Heart right ventricle (tissue), 16 donors: ENCODE results near the gene TUT1. TPM values are rescaled to one million over a fixed set of nuclear protein-coding genes. Genes with fewer than 3 reads are reported as not detected.

Experiments used
- ATAC-seq, 8 donors: fragments of 200-7000 bp; cut with Tn5 transposase; one replicate each; pipeline ENCODE4 v1.9.1; 2020; ENCODE audit warnings: mild to moderate bottlenecking in 8 of 8, moderate library complexity in 8 of 8, moderate number of reproducible peaks in 1 of 8
- DNase-seq, 2 donors: peaks; one replicate each; pipeline ENCODE4 v3.0.0-alpha.2; 2020
- H3K27ac ChIP-seq, 10 donors: fragments of 200-600 bp; sonication (generic) in 2 of 10; one replicate each; pipeline versions ENCODE4 v1.5.0 to v1.8.0; 2020 to 2022; ENCODE audit warnings: mild to moderate bottlenecking in 3 of 10
- H3K27me3 ChIP-seq, 7 donors: fragments of 200-600 bp; one replicate each; pipeline ENCODE4 v1.8.0; 2021 to 2022; ENCODE audit warnings: mild to moderate bottlenecking in 2 of 7
- H3K36me3 ChIP-seq, 9 donors: fragments of 200-600 bp; sonication (generic) in 1 of 9; one replicate each; pipeline versions ENCODE4 v1.5.0 to v1.8.0; 2020 to 2022; ENCODE audit warnings: mild to moderate bottlenecking in 2 of 9
- H3K4me1 ChIP-seq, 9 donors: fragments of 200-600 bp; sonication (generic) in 1 of 9; one replicate each; pipeline versions ENCODE4 v1.5.0 to v1.8.0; 2020 to 2022; ENCODE audit warnings: mild to moderate bottlenecking in 4 of 9
- H3K4me3 ChIP-seq, 10 donors: fragments of 200-600 bp; sonication (generic) in 2 of 10; one replicate each; pipeline versions ENCODE4 v1.5.0 to v1.8.0; 2020 to 2022; ENCODE audit warnings: mild to moderate bottlenecking in 7 of 10, moderate library complexity in 2 of 10
- H3K9me3 ChIP-seq, 11 donors: fragments of 200-600 bp in 10 of 11; sonication (generic) in 2 of 11; one replicate each; pipeline versions ENCODE4 v1.5.0 to v1.8.0; 2013 to 2022; ENCODE audit warnings: mild to moderate bottlenecking in 2 of 11, control low read depth in 1 of 11, moderate library complexity in 1 of 11
- WGBS, 2 donors: extraction: QIAGEN DNeasy Blood & Tissue Kit; methylation state at CpG; one replicate each; pipeline ENCODE4 v1.1.7; 2013; ENCODE audit warnings: inconsistent platforms in 1 of 2; 5-methylcytosine and 5-hydroxymethylcytosine counted together
- intact Hi-C, 10 donors: fragments of 100-400 bp; cut with DNase I; formaldehyde crosslinking; loops; one replicate each; pipeline versions ENCODE4 v1.11.1 to v1.14.2; 2022
- polyA plus RNA-seq, 2 donors: library from polyadenylated mRNA; stranded (reverse); fragments of 200-250 nt; gene quantifications; one replicate each; pipeline ENCODE4 v1.2.3, GENCODE V29; 2013
- total RNA-seq, 10 donors: library from RNA; stranded (reverse); fragmentation: NEBNext Ultra II Directional in 3 of 10; extraction: Animal tissue kit (Norgen Biotek cat#: 25700) in 3 of 10; gene quantifications; one replicate each; pipeline versions ENCODE4 v1.2.1 to v1.2.4, GENCODE V29; 2021 to 2023
- TF ChIP-seq, protein P1 (sequence below), 9 donors: fragments of 200-600 bp; sonication (generic) in 2 of 9; IDR thresholded peaks; one replicate each; pipeline versions ENCODE4 v1.5.0 to v1.8.0; 2021 to 2022; ENCODE audit warnings: antibody characterized with exemption in 9 of 9, mild to moderate bottlenecking in 5 of 9, moderate library complexity in 1 of 9
- donor health status: Arrhythmogenic right ventricular cardiomyopathy.
- donor health status: ischemic (EF 13 %, LVEDD 7.1; RV severe dilation, severe dysfunction).
- donor health status: healthy with polysubstance abuse.
- donor health status: DM: no; HTN: yes; CAD: no.
- donor health status: DM: no; HTN: no; CAD: no.
- donor health status: ischemic (EF 25% LVEDD 6.9; RV normal size, moderate dysfunction).
- donor health status: ischemic (EF 25% LVEDD 5.7; RV mildly dilated, moderate dysfunction).
- donor health status: healthy.
- donor health status: DM: yes; HTN: yes; CAD: no.
- donor health status: Ischemic cardiomyopathy.
- donor health status: ischemic (EF 35%, LVEDD 5.7; RV mildly dilated, moderate dysfunction).
- donor health status: nonischemic (EF 11% LVEDD 7.7; RV severe dilation, severe dysfunction).
- donor health status: DM: yes; HTN: yes; CAD: no.
- donor health status: PGD.
- donor health status: ischemic (EF 29% LVEDD 5.4; RV normal size, mild dysfunction).
- donor health status: nonischemic (EF 23%, LVEDD 6.1; RV moderate dilation, normal function).

The TUT1 gene
- total and polyA plus RNA-seq, 12 donors = 8.2 to 19.2 (median 12.3) TPM

DNA sequence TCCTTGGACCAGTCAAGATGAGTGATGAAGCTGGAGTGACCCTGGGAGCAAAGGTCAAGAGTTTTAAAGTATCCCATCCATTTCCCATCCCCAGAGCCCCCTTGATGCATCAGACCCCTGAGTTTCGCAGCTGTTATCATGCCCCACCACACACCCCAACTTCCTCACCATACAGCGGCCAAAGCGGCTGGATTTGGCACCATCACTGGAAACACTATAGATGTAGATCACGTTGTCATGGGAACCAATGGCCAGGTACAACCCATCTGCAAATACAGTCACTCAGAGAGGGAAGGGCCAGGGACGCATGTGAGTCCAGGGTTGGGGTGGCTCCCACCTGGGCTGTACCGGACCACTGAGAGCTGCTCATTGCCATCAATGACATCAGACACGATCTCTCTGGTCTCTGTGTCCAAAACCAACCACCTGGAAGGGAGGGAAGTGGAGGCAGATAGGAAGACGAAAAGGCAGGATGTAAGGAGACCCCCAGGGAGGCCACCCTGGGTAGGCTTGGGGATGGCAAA lies 12.5 kb upstream of the TUT1 start:
- TF ChIP-seq, protein P1, sequence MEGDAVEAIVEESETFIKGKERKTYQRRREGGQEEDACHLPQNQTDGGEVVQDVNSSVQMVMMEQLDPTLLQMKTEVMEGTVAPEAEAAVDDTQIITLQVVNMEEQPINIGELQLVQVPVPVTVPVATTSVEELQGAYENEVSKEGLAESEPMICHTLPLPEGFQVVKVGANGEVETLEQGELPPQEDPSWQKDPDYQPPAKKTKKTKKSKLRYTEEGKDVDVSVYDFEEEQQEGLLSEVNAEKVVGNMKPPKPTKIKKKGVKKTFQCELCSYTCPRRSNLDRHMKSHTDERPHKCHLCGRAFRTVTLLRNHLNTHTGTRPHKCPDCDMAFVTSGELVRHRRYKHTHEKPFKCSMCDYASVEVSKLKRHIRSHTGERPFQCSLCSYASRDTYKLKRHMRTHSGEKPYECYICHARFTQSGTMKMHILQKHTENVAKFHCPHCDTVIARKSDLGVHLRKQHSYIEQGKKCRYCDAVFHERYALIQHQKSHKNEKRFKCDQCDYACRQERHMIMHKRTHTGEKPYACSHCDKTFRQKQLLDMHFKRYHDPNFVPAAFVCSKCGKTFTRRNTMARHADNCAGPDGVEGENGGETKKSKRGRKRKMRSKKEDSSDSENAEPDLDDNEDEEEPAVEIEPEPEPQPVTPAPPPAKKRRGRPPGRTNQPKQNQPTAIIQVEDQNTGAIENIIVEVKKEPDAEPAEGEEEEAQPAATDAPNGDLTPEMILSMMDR (IDR thresholded peaks at IDR 0.05) = no peak
- no peak for ATAC-seq
- 92 to 97% methylated on average over 8 of the region's 8 CpGs for WGBS, 2 donors

DNA sequence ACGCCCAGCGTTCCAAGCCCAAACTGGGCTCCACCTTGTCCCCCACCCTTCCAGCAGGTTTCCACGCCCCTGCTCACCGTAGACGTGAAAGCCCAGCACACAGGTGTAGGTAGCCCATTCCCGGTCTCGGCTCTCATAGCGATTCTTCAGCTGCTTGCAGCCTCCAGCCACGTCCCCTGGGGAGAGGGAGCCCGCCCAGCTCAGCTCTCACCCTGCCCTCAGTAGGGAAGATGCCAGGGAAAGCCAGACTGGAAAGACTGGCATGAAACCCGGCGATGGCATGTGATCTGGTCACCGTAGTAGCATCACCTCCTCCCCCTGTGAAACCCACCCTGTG lies 11.7 kb upstream of the TUT1 start:
- 55% methylated on average over 13 of the region's 13 CpGs for WGBS, 2 donors
- intact Hi-C loops = loop anchor here in 2 of 10 donors (5.0 to 10.0 kb wide), 2 partner anchors 64 to 232 kb away; partner anchors contain the start of genes C11orf98 (in 1 of the 2), CSKMT (in 1 of the 2), STX5 (in 1 of the 2) and TEX54 (in 1 of the 2)
- no peaks in the 10 kb centered on the region for H3K9me3 ChIP-seq
- H3K4me1 ChIP-seq = peaks cover 17 to 49% (median 41%) of the 10 kb centered on the region in 9 donors
- TF ChIP-seq, protein P1 (IDR thresholded peaks at IDR 0.05) = no peak
- H3K27ac ChIP-seq = peak overlapping the region in 9 of 10 donors; percentile 84 to 99 (median 97)
- DNase-seq (no peak), ATAC-seq (no peak)
- H3K36me3 ChIP-seq = peaks cover 0 to 58% (median 9%) of the 10 kb centered on the region in 9 donors
- H3K4me3 ChIP-seq = peak overlapping the region in 8 of 10 donors; percentile 73 to 100 (median 95)
- no peaks in the 10 kb centered on the region for H3K27me3 ChIP-seq

More for the DNA sequence above, 12.5 kb upstream of the TUT1 start:
- H3K27me3 ChIP-seq = no peaks in the 10 kb centered on the region
- DNase-seq = no peak
- peaks cover 17 to 47% (median 34%) of the 10 kb centered on the region in 9 donors for H3K4me1 ChIP-seq
- no peak overlapping the region for H3K27ac ChIP-seq
- H3K36me3 ChIP-seq = peaks cover 0 to 58% (median 8%) of the 10 kb centered on the region in 9 donors
- H3K9me3 ChIP-seq = no peaks in the 10 kb centered on the region
- intact Hi-C loops = loop anchor here in 2 of 10 donors (5.0 to 10.0 kb wide), 2 partner anchors 63 to 231 kb away; partner anchors contain the start of genes C11orf98 (in 1 of the 2), CSKMT (in 1 of the 2), STX5 (in 1 of the 2) and TEX54 (in 1 of the 2)
- H3K4me3 ChIP-seq = no peak overlapping the region

DNA sequence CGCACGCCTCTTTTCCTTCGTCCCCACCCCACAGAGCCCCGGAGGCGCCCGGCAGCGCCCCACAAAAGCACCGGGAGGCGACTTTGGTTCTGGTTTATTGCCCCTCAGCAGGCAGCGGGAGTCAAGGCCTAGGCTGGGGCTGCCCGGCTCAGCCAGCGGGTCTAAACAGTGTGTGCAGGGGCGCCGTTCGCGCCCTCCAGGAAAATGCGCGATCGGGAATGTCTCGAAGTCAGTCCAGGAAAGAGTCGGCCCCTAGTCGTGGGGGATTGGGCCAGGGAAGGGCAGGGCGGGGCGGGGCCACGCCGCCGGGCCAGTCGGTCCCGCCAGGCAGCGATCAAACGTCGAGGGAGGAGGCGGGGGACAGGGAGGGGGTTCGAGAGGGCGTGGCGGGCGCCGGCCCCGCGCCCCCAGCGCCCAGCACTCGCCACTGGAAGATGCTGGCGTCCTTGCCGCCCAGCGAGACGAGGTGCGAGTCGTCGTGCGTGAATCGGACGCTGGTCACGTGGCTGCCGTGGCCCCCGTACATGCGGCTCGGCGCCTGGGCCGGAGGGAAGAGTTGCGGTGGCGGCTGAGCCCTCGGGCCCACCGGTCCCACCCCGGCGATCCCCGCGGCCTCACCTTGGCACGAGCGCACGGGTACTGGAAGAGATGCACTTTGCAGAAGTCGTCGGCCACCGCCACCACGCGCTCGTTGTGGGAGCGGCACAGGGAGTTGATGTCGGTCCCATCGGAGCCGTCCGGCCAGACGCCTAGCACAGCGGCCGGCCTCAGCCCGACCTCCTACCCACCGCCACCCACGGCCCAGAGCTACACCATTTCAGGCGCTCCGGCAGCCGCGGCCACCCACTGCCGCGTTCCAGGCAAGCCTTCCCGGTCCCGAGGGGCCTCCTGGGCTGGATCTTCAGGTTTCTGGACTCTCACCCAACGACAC lies 11.1 kb upstream of the TUT1 start:
- no peaks in the 10 kb centered on the region for H3K27me3 ChIP-seq
- 5 to 10% methylated on average over 91 to 96 of the region's 96 CpGs for whole genome bisulfite sequencing, 2 donors
- H3K9me3 ChIP-seq = no peaks in the 10 kb centered on the region
- H3K4me1 ChIP-seq = peaks cover 17 to 46% (median 43%) of the 10 kb centered on the region in 9 donors
- H3K4me3 ChIP-seq = peak overlapping the region; percentile 34 to 100 (median 95)
- DNase-seq (peak; percentile 65 to 75), ATAC-seq (peak; percentile 22 to 77 (median 57))
- peaks cover 0 to 60% (median 16%) of the 10 kb centered on the region in 9 donors for H3K36me3 ChIP-seq
- intact Hi-C loops = loop anchor here in 2 of 10 donors (5.0 to 10.0 kb wide), 2 partner anchors 65 to 232 kb away; partner anchors contain the start of genes C11orf98 (in 1 of the 2), CSKMT (in 1 of the 2), STX5 (in 1 of the 2) and TEX54 (in 1 of the 2)
- TF ChIP-seq, protein P1 (IDR thresholded peaks at IDR 0.05) = peak in 6 of 9 donors; percentile 7 to 51 (median 29)
- peak overlapping the region; percentile 51 to 99 (median 97) for H3K27ac ChIP-seq
